Activated CD8-positive, alpha-beta T cell treated with anti-CD3 and anti-CD28 coated beads for 36 hours (primary cell): ENCODE data around the gene ZNF808. TPM values are rescaled to one million over a fixed set of nuclear protein-coding genes. Genes with fewer than 3 reads are reported as not detected.
"Not testable (repeated sequence)": the region's sequence is repeated elsewhere in the genome, so short reads cannot be mapped to it uniquely, and the experiment has no call there.

Source experiments
- ATAC-seq: fragments of 200-7000 bp; cut with Tn5 transposase; one replicate; pipeline ENCODE4 v1.10.0; 2021; ENCODE audit warnings: mild to moderate bottlenecking, moderate library complexity
- CTCF ChIA-PET: fragments of 350-600 bp; sonication (Branson Sonifier 250); formaldehyde crosslinking; loops from one replicate; lab custom pipeline; 2021; ENCODE audit warnings: antibody characterized with exemption; lab: Charles Lee
- POLR2A ChIA-PET: fragments of 350-600 bp; sonication (Branson Sonifier 250); formaldehyde crosslinking; loops from one replicate; lab custom pipeline; 2021; ENCODE audit warnings: antibody characterized with exemption; lab: Charles Lee
- DNase-seq: peaks from one replicate; pipeline ENCODE4 v3.0.0-alpha.2; 2020
- H3K27ac Mint-ChIP-seq: one replicate; pipeline ENCODE4 v1.8.0; 2021; ENCODE audit warnings: mild to moderate bottlenecking, mixed read lengths
- H3K27me3 Mint-ChIP-seq: one replicate; pipeline ENCODE4 v1.8.0; 2021; ENCODE audit warnings: mixed read lengths
- H3K36me3 Mint-ChIP-seq: one replicate; pipeline ENCODE4 v1.8.0; 2021; ENCODE audit warnings: low read depth, mixed read lengths
- H3K4me1 Mint-ChIP-seq: one replicate; pipeline ENCODE4 v1.8.0; 2021; ENCODE audit warnings: low read depth, mixed read lengths
- H3K4me3 Mint-ChIP-seq: one replicate; pipeline ENCODE4 v1.8.0; 2021; ENCODE audit warnings: mild to moderate bottlenecking, moderate library complexity, mixed read lengths
- H3K9me3 Mint-ChIP-seq: one replicate; pipeline ENCODE4 v1.8.0; 2021; ENCODE audit warnings: mixed read lengths
- intact Hi-C: fragments of 100-400 bp; cut with micrococcal nuclease; formaldehyde crosslinking; loops from one replicate; pipeline ENCODE4 v1.10.0; 2022
- total RNA-seq, 2 experiments: library from RNA; stranded (reverse); gene quantifications; one replicate each; pipeline ENCODE4 v1.2.3, GENCODE V29; 2021
- TF ChIP-seq, protein P1 (sequence below): fragments of 200-600 bp; IDR thresholded peaks from one replicate; pipeline ENCODE4 v1.8.0; 2022; ENCODE audit warnings: antibody characterized with exemption, mild to moderate bottlenecking

The ZNF808 gene
- total RNA-seq, 2 experiments from 2014 or later = 32.4 to 32.5 TPM

DNA sequence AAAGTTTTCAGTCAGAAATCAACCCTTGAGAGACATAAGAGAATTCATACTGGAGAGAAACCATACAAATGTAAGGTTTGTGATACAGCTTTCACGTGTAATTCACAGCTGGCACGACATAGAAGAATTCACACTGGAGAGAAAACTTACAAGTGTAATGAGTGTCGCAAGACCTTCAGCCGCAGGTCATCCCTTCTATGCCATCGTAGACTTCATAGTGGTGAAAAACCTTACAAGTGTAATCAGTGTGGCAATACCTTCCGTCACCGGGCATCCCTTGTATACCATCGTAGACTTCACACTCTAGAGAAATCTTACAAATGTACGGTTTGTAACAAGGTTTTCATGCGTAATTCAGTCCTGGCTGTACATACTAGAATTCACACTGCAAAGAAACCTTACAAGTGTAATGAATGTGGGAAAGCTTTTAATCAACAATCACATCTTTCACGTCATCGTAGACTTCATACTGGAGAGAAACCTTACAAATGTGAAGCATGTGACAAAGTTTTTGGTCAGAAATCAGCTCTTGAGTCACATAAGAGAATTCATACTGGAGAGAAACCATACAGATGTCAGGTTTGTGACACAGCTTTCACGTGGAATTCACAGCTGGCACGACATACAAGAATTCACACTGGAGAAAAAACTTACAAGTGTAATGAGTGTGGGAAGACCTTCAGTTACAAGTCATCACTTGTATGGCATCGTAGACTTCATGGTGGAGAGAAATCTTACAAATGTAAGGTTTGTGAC is 26.9 kb downstream of the ZNF808 start:
- Mint-ChIP-seq H3K9me3 (peaks cover 56% of the 10 kb centered on the region), H3K27me3 (no peaks in the 10 kb centered on the region), H3K36me3 (peaks cover 89% of the 10 kb centered on the region), H3K4me1 (no peaks in the 10 kb centered on the region), H3K4me3 (no peak overlapping the region), H3K27ac (no peak overlapping the region)
- intact Hi-C loops = no loop called here
- TF ChIP-seq, protein P1, sequence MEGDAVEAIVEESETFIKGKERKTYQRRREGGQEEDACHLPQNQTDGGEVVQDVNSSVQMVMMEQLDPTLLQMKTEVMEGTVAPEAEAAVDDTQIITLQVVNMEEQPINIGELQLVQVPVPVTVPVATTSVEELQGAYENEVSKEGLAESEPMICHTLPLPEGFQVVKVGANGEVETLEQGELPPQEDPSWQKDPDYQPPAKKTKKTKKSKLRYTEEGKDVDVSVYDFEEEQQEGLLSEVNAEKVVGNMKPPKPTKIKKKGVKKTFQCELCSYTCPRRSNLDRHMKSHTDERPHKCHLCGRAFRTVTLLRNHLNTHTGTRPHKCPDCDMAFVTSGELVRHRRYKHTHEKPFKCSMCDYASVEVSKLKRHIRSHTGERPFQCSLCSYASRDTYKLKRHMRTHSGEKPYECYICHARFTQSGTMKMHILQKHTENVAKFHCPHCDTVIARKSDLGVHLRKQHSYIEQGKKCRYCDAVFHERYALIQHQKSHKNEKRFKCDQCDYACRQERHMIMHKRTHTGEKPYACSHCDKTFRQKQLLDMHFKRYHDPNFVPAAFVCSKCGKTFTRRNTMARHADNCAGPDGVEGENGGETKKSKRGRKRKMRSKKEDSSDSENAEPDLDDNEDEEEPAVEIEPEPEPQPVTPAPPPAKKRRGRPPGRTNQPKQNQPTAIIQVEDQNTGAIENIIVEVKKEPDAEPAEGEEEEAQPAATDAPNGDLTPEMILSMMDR = no peak
- DNase-seq (no peak), ATAC-seq (no peak)
- POLR2A ChIA-PET = no interaction called here
- CTCF ChIA-PET = no interaction called here

DNA sequence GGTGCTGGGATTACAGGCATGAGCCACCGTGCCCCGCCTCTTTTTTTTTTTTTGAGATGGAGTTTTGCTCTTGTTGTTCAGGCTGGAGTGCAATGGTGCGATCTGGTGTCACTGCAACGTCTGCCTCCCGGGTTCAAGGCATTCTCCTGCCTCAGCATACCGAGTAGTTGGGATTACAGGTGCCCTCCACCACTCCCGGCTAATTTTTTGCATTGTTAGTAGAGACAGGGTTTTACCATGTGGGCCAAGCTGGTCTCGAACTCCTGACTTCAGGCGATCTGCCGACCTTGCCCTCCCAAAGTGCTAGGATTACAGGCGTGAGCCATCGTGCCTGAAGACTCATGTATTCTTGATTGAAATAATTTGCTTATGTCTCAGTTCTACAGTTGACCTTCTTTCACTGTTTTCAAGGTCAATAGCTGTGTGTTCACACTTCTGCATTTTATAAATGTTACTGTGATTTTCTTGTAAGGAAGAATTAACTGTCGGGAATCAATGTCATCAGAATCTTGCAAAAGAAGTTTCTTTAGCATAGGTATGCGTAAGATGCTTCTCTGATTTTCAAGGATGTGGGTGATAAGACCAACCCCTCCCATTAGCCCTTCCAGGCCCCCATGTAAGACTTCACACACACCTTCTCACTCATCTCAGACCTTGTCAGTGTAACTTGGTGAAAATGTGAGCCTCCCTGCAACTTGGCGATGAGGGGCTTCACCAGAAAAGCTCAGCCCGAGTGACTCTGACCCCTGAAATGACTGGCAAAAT is 29.9 kb downstream of the ZNF808 start:
- POLR2A ChIA-PET = no interaction called here
- DNase-seq = no peak
- Mint-ChIP-seq H3K4me1 (no peaks in the 10 kb centered on the region), H3K27me3 (no peaks in the 10 kb centered on the region), H3K36me3 (peaks cover 89% of the 10 kb centered on the region), H3K27ac (no peak overlapping the region), H3K4me3 (no peak overlapping the region), H3K9me3 (peaks cover 62% of the 10 kb centered on the region)
- intact Hi-C loops = no loop called here
- no peak for ATAC-seq
- TF ChIP-seq, protein P1 = no peak
- CTCF ChIA-PET = interaction anchor here (1.0 kb wide), 1 partner anchor 9 kb away, joined by 3 read pairs; no protein-coding TSS in a partner anchor

DNA sequence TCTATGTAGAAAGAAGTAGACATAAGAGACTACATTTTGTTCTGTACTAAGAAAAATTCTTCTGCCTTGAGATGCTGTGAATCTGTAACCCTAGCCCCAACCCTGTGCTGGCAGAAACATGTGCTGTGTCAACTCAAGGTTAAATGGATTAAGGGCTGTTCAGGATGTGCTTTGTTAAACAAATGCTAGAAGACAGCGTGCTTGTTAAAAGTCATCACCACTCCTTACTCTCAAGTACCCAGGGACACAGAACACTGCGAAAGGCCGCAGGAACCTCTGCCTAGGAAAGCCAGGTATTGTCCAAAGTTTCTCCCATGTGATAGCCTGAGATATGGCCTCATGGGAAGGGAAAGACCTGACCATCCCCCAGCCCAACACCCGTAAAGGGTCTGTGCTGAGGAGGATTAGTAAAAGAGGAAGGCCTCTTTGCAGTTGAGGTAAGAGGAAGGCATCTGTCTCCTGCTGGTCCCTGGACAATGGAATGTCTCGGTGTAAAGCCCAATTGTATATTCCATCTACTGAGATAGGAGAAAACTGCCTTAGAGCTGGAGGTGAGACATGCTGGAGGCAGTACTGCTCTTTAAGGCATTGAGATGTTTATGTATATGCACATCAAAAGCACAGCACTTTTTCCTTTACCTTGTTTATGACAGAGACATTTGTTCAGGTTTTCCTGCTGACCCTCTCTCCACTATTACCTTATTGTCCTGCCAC is 31.4 kb downstream of the ZNF808 start:
- peaks cover 89% of the 10 kb centered on the region for H3K36me3 Mint-ChIP-seq
- H3K27me3 Mint-ChIP-seq, DNase-seq, ATAC-seq, intact Hi-C loops, POLR2A ChIA-PET, CTCF ChIA-PET, H3K4me3 Mint-ChIP-seq, H3K27ac Mint-ChIP-seq, H3K4me1 Mint-ChIP-seq: not testable (repeated sequence)
- peaks cover 59% of the 10 kb centered on the region for H3K9me3 Mint-ChIP-seq

DNA sequence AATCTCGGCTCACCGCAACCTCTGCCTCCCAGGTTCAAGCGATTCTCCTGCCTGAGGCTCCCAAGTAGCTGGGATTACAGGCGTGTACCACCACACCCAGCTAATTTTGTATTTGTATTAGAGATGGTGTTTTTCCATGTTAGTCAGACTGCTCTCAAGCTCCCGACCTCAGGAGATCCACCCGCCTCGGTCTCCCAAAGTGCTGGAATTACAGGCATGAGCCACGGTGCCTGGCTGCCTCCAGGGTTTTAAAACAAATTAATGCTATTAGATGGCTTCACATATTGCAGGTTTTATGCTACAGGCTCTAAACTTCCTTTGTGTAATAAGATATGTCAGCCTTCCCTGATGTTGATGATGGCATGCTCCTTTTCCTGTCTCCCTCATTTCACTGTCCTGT is 34.1 kb downstream of the ZNF808 start:
- H3K4me3 Mint-ChIP-seq, DNase-seq, H3K27ac Mint-ChIP-seq, H3K4me1 Mint-ChIP-seq, intact Hi-C loops, CTCF ChIA-PET, H3K27me3 Mint-ChIP-seq, ATAC-seq: not testable (repeated sequence)
- Mint-ChIP-seq H3K9me3 (peaks cover 56% of the 10 kb centered on the region), H3K36me3 (peaks cover 84% of the 10 kb centered on the region)
- POLR2A ChIA-PET = interaction anchor here (1.1 kb wide), 1 partner anchor 19 kb away, joined by 4 read pairs; no protein-coding TSS in a partner anchor

DNA sequence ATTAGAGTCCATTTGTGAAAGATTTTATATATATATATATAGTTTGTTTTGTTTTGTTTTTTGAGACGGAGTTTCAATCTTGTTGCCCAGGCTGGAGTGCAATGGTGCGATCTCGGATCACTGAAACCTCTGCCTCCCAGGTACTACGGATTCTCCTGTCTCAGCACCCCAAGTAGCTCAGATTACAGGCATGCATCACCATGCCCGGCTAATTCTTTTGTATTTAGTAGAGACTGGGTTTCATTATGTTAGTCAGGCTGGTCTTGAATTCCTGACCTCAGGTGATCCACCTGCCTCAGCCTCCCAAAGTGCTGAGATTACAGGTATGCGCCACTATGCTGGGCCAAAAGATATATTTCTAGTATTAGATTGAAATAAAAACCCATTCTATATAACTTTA is 38.7 kb downstream of the ZNF808 start:
- peaks cover 40% of the 10 kb centered on the region for H3K9me3 Mint-ChIP-seq
- POLR2A ChIA-PET = no interaction called here

More for the DNA sequence above, 38.7 kb downstream of the ZNF808 start:
- Mint-ChIP-seq H3K27me3 (no peaks in the 10 kb centered on the region), H3K4me3 (no peak overlapping the region), H3K36me3 (peaks cover 57% of the 10 kb centered on the region), H3K4me1 (peaks cover 6% of the 10 kb centered on the region), H3K27ac (no peak overlapping the region)
- DNase-seq (no peak), ATAC-seq (no peak)
- intact Hi-C loops = no loop called here
- TF ChIP-seq, protein P1 = no peak
- CTCF ChIA-PET = interaction anchor here (1.1 kb wide), 1 partner anchor 9 kb away, joined by 3 read pairs; no protein-coding TSS in a partner anchor
